H9 (cell line): Measurements from ENCODE around the gene LEKR1. TPM values are rescaled to one million over a fixed set of nuclear protein-coding genes. Genes with fewer than 3 reads are reported as not detected.
A peak's percentile ranks its signal among the peaks of the same experiment; 100 is the strongest.

Source experiments
- DNase-seq: peaks from one replicate; pipeline ENCODE4 v3.0.0-alpha.2; 2017
- H2AFZ ChIP-seq: one replicate; pipeline ENCODE4 v1.6.1; 2013; ENCODE audit warnings: mild to moderate bottlenecking, low read length, control low read depth, moderate library complexity
- H2AK5ac ChIP-seq: 2 replicates; pipeline ENCODE4 v1.6.1; 2013; ENCODE audit warnings: low read length, control low read depth, mixed read lengths; ENCODE audit not compliant: insufficient read length
- H2BK120ac ChIP-seq: one replicate; pipeline ENCODE4 v1.6.1; 2013; ENCODE audit warnings: low read depth, mild to moderate bottlenecking, low read length, control low read depth, inconsistent platforms; ENCODE audit not compliant: poor library complexity, severe bottlenecking
- H2BK12ac ChIP-seq: 2 replicates; pipeline ENCODE4 v1.6.1; 2013; ENCODE audit warnings: low read length, control low read depth, mixed read lengths, low read depth; ENCODE audit not compliant: insufficient read length
- H2BK15ac ChIP-seq: 2 replicates; pipeline ENCODE4 v1.6.1; 2013; ENCODE audit warnings: low read depth, low read length, control low read depth
- H2BK20ac ChIP-seq: one replicate; pipeline ENCODE4 v1.6.1; 2013; ENCODE audit warnings: low read depth, mild to moderate bottlenecking, low read length, control low read depth, inconsistent platforms; ENCODE audit not compliant: poor library complexity, severe bottlenecking
- H2BK5ac ChIP-seq: 2 replicates; pipeline ENCODE4 v1.6.1; 2013; ENCODE audit warnings: low read length, control low read depth, mixed read lengths; ENCODE audit not compliant: insufficient read length
- H3K14ac ChIP-seq: 2 replicates; pipeline ENCODE4 v1.6.1; 2013; ENCODE audit warnings: low read length, control low read depth; ENCODE audit not compliant: insufficient read depth
- H3K18ac ChIP-seq: 2 replicates; pipeline ENCODE4 v1.6.1; 2013; ENCODE audit warnings: low read depth, mild to moderate bottlenecking, mixed read lengths, low read length, control low read depth; ENCODE audit not compliant: insufficient read length
- H3K23ac ChIP-seq: 2 replicates; pipeline ENCODE4 v1.6.1; 2013; ENCODE audit warnings: low read length, control low read depth, mixed read lengths, low read depth; ENCODE audit not compliant: insufficient read length
- H3K23me2 ChIP-seq: 2 replicates; pipeline ENCODE4 v1.6.1; 2013; ENCODE audit warnings: low read depth, mild to moderate bottlenecking, mixed read lengths, low read length, control low read depth; ENCODE audit not compliant: insufficient read length, poor library complexity, severe bottlenecking
- H3K27ac ChIP-seq: 2 replicates; pipeline ENCODE4 v1.5.1; 2013; ENCODE audit warnings: low read length, control low read depth, mixed read lengths, low read depth; ENCODE audit not compliant: insufficient read length
- H3K27me3 ChIP-seq: 2 replicates; pipeline ENCODE4 v1.6.1; 2013; ENCODE audit warnings: low read length, control low read depth, inconsistent platforms; ENCODE audit not compliant: insufficient read depth
- H3K4ac ChIP-seq: 2 replicates; pipeline ENCODE4 v1.6.1; 2013; ENCODE audit warnings: low read depth, mild to moderate bottlenecking, control low read depth, inconsistent platforms, low read length, moderate library complexity
- H3K4me1 ChIP-seq: 2 replicates; pipeline ENCODE4 v1.6.1; 2013; ENCODE audit warnings: low read length, control low read depth, inconsistent platforms; ENCODE audit not compliant: insufficient read depth
- H3K4me2 ChIP-seq: 2 replicates; pipeline ENCODE4 v1.6.1; 2013; ENCODE audit warnings: low read length, control low read depth, mixed read lengths; ENCODE audit not compliant: insufficient read length, insufficient read depth
- H3K56ac ChIP-seq: 2 replicates; pipeline ENCODE4 v1.6.1; 2013; ENCODE audit warnings: low read depth, mild to moderate bottlenecking, mixed read lengths, low read length, control low read depth; ENCODE audit not compliant: insufficient read length
- H3K79me1 ChIP-seq: 2 replicates; pipeline ENCODE4 v1.6.1; 2013; ENCODE audit warnings: low read depth, mild to moderate bottlenecking, moderate library complexity, low read length, control low read depth, inconsistent platforms; ENCODE audit not compliant: insufficient read depth, poor library complexity, severe bottlenecking
- H3K79me2 ChIP-seq: 2 replicates; pipeline ENCODE4 v1.6.1; 2013; ENCODE audit warnings: low read length, control low read depth, inconsistent platforms; ENCODE audit not compliant: insufficient read depth
- H3K9ac ChIP-seq: 2 replicates; pipeline ENCODE4 v1.6.1; 2013; ENCODE audit warnings: low read length, control low read depth, mixed read lengths; ENCODE audit not compliant: insufficient read length; ENCODE audit errors: extremely low read depth
- H3K9me3 ChIP-seq: one replicate; pipeline ENCODE4 v1.6.1; 2013; ENCODE audit warnings: low read depth, low read length, inconsistent platforms; ENCODE audit not compliant: control insufficient read depth
- H3T11ph ChIP-seq: one replicate; pipeline ENCODE4 v1.6.1; 2013; ENCODE audit warnings: mild to moderate bottlenecking, low read length, control low read depth, inconsistent platforms
- H4K20me1 ChIP-seq: one replicate; pipeline ENCODE4 v1.6.1; 2013; ENCODE audit not compliant: control insufficient read depth, insufficient read length, insufficient read depth
- H4K5ac ChIP-seq: 2 replicates; pipeline ENCODE4 v1.6.1; 2013; ENCODE audit warnings: low read depth, mild to moderate bottlenecking, mixed read lengths, low read length, control low read depth; ENCODE audit not compliant: insufficient read length
- H4K8ac ChIP-seq: replicated peaks from 2 replicates; pipeline ENCODE4 v1.6.1; 2013; ENCODE audit warnings: low read length, control low read depth, mixed read lengths, low read depth; ENCODE audit not compliant: insufficient read length
- H4K91ac ChIP-seq: 2 replicates; pipeline ENCODE4 v1.6.1; 2013; ENCODE audit warnings: low read depth, mild to moderate bottlenecking, moderate library complexity, mixed read lengths, low read length, control low read depth; ENCODE audit not compliant: insufficient read length
- H3K27ac Mint-ChIP-seq, 3 experiments: 2 replicates in 2 of 3; 3 replicates in 1 of 3; pipeline ENCODE4 v1.8.0; 2020 to 2021; ENCODE audit warnings: mixed read lengths in 3 of 3, mild to moderate bottlenecking in 1 of 3, moderate library complexity in 1 of 3
- H3K27me3 Mint-ChIP-seq: 2 replicates; pipeline ENCODE4 v1.8.0; 2021; ENCODE audit warnings: low read depth, mild to moderate bottlenecking, moderate library complexity, mixed read lengths
- H3K36me3 Mint-ChIP-seq, 3 experiments: 2 replicates in 2 of 3; 3 replicates in 1 of 3; pipeline ENCODE4 v1.8.0; 2020 to 2021; ENCODE audit warnings: low read depth in 3 of 3, mixed read lengths in 3 of 3; ENCODE audit not compliant: insufficient read depth in 1 of 3
- H3K4me1 Mint-ChIP-seq, 2 experiments: 2 replicates each; pipeline ENCODE4 v1.8.0; 2020; ENCODE audit warnings: mixed read lengths in 2 of 2
- H3K4me3 Mint-ChIP-seq, 2 experiments: 2 replicates in 1 of 2; 3 replicates in 1 of 2; pipeline ENCODE4 v1.8.0; 2020 to 2021; ENCODE audit warnings: mild to moderate bottlenecking in 2 of 2, mixed read lengths in 2 of 2, moderate library complexity in 1 of 2
- H3K9me3 Mint-ChIP-seq, 2 experiments: 2 replicates in 1 of 2; 3 replicates in 1 of 2; pipeline ENCODE4 v1.8.0; 2020; ENCODE audit warnings: mild to moderate bottlenecking in 2 of 2, mixed read lengths in 2 of 2, moderate library complexity in 1 of 2
- WGBS: extraction: QIAGEN DNeasy Blood & Tissue Kit; methylation state at CpG from one replicate; pipeline ENCODE4 v1.1.7; 2013; ENCODE audit warnings: missing lambda C conversion rate, low lambda C conversion rate, mixed read lengths; ENCODE audit not compliant: insufficient read length; ENCODE audit errors: extremely low coverage; 5-methylcytosine and 5-hydroxymethylcytosine counted together
- total RNA-seq: library from RNA; stranded (reverse); gene quantifications from 2 replicates; pipeline ENCODE4 v1.2.1, GENCODE V29; 2021
- TF ChIP-seq, protein P1 (sequence below): fragments of 200-600 bp; sonication (generic); conservative IDR thresholded peaks from 3 replicates; pipeline ENCODE4 v1.8.0; 2021; ENCODE audit warnings: antibody characterized with exemption, mild to moderate bottlenecking

The LEKR1 gene
- total RNA-seq, 1 experiment from 2014 or later: not detected

DNA sequence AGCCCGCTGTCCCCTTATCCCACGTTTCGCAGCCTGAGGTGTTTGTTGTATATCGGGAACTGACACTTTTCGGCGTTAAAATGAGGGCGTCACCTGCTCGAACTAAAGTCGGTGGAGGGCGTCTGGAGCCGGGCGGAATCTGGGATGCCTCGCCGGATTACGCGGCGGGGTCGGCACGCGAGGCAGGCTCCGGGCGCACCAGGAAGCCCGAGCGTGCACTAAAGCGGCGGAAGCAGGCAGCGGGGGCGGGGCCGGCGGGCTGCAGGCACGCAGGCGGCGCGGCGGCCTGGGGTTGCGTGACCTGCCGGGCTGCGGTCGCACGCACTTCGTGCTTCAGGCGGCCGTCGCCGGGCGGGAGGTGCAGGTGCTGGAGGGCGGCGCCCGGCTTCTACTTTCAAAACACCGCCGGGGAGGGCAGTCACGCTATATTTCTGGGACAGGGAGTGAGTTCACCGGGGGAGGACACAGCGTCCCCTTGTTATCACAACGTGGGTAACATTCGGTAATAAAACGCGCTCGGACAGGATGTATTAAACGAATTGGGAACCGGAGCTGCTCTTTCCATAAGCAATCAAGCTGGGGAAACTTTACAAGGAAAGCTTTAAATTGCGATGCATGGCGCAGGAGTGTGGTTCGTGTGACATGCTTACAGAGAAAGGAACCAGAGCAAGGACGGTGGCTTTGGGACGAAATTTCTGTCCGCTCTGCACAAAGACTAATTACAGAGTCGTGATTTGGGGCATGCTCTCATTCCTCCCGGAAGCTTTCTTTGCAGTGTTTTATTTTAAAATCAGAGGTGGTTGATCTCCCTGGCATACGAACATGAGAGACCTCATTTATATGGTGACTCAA is 9.1 kb upstream of the LEKR1 start:
- no peak overlapping the region for H3K27ac ChIP-seq
- DNase-seq: peak; percentile 93
- peaks cover 22% of the 10 kb centered on the region; the same call in 1 of the 2 replicates for H3K27me3 ChIP-seq
- peak overlapping the region; percentile 55; the same call in 1 of the 2 replicates for H3K14ac ChIP-seq
- Mint-ChIP-seq H3K4me1 (peaks cover 30 to 39% of the 10 kb centered on the region in 2 experiments), H3K27ac (peak overlapping the region in 2 of 3 experiments; percentile 91 to 95; a peak in 4 of 7 replicates), H3K4me3 (peak overlapping the region; percentile 71 to 83), H3K9me3 (no peaks in the 10 kb centered on the region; a peak in 1 of 5 replicates), H3K27me3 (peaks cover 70% of the 10 kb centered on the region), H3K36me3 (peaks cover 2 to 6% (median 2%) of the 10 kb centered on the region in 3 experiments; a peak in 4 of 7 replicates)
- TF ChIP-seq, protein P1, sequence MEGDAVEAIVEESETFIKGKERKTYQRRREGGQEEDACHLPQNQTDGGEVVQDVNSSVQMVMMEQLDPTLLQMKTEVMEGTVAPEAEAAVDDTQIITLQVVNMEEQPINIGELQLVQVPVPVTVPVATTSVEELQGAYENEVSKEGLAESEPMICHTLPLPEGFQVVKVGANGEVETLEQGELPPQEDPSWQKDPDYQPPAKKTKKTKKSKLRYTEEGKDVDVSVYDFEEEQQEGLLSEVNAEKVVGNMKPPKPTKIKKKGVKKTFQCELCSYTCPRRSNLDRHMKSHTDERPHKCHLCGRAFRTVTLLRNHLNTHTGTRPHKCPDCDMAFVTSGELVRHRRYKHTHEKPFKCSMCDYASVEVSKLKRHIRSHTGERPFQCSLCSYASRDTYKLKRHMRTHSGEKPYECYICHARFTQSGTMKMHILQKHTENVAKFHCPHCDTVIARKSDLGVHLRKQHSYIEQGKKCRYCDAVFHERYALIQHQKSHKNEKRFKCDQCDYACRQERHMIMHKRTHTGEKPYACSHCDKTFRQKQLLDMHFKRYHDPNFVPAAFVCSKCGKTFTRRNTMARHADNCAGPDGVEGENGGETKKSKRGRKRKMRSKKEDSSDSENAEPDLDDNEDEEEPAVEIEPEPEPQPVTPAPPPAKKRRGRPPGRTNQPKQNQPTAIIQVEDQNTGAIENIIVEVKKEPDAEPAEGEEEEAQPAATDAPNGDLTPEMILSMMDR: no peak
- H2BK12ac ChIP-seq: no peak overlapping the region
- no peaks in the 10 kb centered on the region for H3K9me3 ChIP-seq
- H2AFZ ChIP-seq: peak overlapping the region; percentile 69
- H3K79me2 ChIP-seq: no peaks in the 10 kb centered on the region
- no peaks in the 10 kb centered on the region for H3K4me1 ChIP-seq
- H3K4me2 ChIP-seq: peak overlapping the region; percentile 73
- no peak overlapping the region for H4K5ac ChIP-seq
- H2AK5ac ChIP-seq: no peak overlapping the region
- no peak overlapping the region for H2BK120ac ChIP-seq
- no peak overlapping the region for H2BK5ac ChIP-seq
- H4K91ac ChIP-seq: no peak overlapping the region
- peak overlapping the region; percentile 20 for H3K9ac ChIP-seq
- no peak overlapping the region for H4K8ac ChIP-seq
- H3T11ph ChIP-seq: no peak overlapping the region
- no CpG with 5 or more reads among the region's 70 CpGs for WGBS
- H3K18ac ChIP-seq: no peak overlapping the region
- H3K23me2 ChIP-seq: peaks cover 4% of the 10 kb centered on the region
- no peak overlapping the region for H3K23ac ChIP-seq
- H2BK20ac ChIP-seq: no peak overlapping the region
- no peak overlapping the region for H3K56ac ChIP-seq
- no peaks in the 10 kb centered on the region for H4K20me1 ChIP-seq
- H3K79me1 ChIP-seq: no peaks in the 10 kb centered on the region
- no peak overlapping the region for H2BK15ac ChIP-seq
- H3K4ac ChIP-seq: no peak overlapping the region
